HepG2 (cell line): ENCODE measurements around the gene IMPACT.

Experiments
- ATF7 ChIP-seq, 2 experiments: fragments of 450-650 bp in 1 of 2; sonication (generic) in 1 of 2; formaldehyde crosslinking in 1 of 2; IDR thresholded peaks; 2 replicates each; pipeline versions ENCODE4 v1.4.0 to v1.6.1; 2016 to 2020; ENCODE audit warnings: antibody characterized with exemption in 1 of 2, mild to moderate bottlenecking in 1 of 2, missing genetic modification reagents in 1 of 2
- CREB1 ChIP-seq, 2 experiments: fragments of 450-650 bp in 1 of 2; IDR thresholded peaks; 2 replicates each; pipeline ENCODE4 v1.6.1; 2016 to 2017; ENCODE audit warnings: control low read depth in 1 of 2, mild to moderate bottlenecking in 1 of 2, missing compliant biosample characterization in 1 of 2, missing genetic modification characterization in 1 of 2
- CTCF ChIP-seq: sonication (generic); formaldehyde crosslinking; IDR thresholded peaks from 2 replicates; pipeline ENCODE4 v1.5.0; 2020; ENCODE audit warnings: mild to moderate bottlenecking, missing genetic modification reagents, moderate library complexity
- EZH2 ChIP-seq: conservative IDR thresholded peaks from 2 replicates; pipeline ENCODE4 v1.6.1; 2012; ENCODE audit warnings: mild to moderate bottlenecking, low read depth, low read length, moderate library complexity
- KLF13 ChIP-seq: sonication (generic); formaldehyde crosslinking; IDR thresholded peaks from 2 replicates; pipeline ENCODE4 v1.4.0; 2020; ENCODE audit warnings: mild to moderate bottlenecking, missing genetic modification reagents
- KLF16 ChIP-seq, 2 experiments: sonication (generic) in 1 of 2; formaldehyde crosslinking in 1 of 2; IDR thresholded peaks; 2 replicates each; pipeline versions ENCODE4 v1.6.1 to v1.8.0; 2016 to 2023; ENCODE audit warnings: missing genetic modification reagents in 2 of 2, missing compliant biosample characterization in 1 of 2
- MLLT10 ChIP-seq: sonication (generic); formaldehyde crosslinking; IDR thresholded peaks from 2 replicates; pipeline ENCODE4 v1.4.0; 2020; ENCODE audit warnings: missing genetic modification reagents
- TCF7L2 ChIP-seq: IDR thresholded peaks from 2 replicates; pipeline ENCODE4 v1.6.1; 2011; ENCODE audit warnings: mild to moderate bottlenecking, low read depth, low read length, moderate library complexity
- YY1 ChIP-seq: IDR thresholded peaks from 2 replicates; pipeline ENCODE4 v1.6.1; 2011; ENCODE audit warnings: low read length, low read depth, moderate library complexity, mild to moderate bottlenecking; ENCODE audit not compliant: insufficient read depth, insufficient replicate concordance
- ZMYM4 ChIP-seq: sonication (generic); formaldehyde crosslinking; IDR thresholded peaks from 2 replicates; pipeline ENCODE4 v1.8.1; 2023; ENCODE audit warnings: mild to moderate bottlenecking, missing genetic modification reagents
- ZNF24 ChIP-seq: fragments of 450-650 bp; IDR thresholded peaks from 2 replicates; pipeline ENCODE4 v1.6.1; 2017; ENCODE audit warnings: antibody characterized with exemption, mild to moderate bottlenecking

GRCh38 chr18:24446953-24447538, 20.6 kb downstream of the IMPACT start:
- TF ChIP-seq EZH2 (no peak), KLF13 (no peak), CTCF (CRISPR knock-in tag) (no peak), CREB1 (IDR thresholded peaks at IDR 0.05) (no peak), CREB1 (CRISPR knock-in tag; IDR thresholded peaks at IDR 0.05) (no peak), TCF7L2 (no peak), YY1 (no peak), ATF7 (IDR thresholded peaks at IDR 0.05) (no peak), ATF7 (CRISPR knock-in tag; IDR thresholded peaks at IDR 0.05) (no peak), KLF16 (CRISPR knock-in tag; IDR thresholded peaks at IDR 0.05) (no peak), ZMYM4 (no peak), ZNF24 (no peak), MLLT10 (CRISPR knock-in tag) (no peak)
